IMR-90 (cell line): ENCODE results near the gene PODXL2. TPM values are rescaled to one million over a fixed set of nuclear protein-coding genes. Genes with fewer than 3 reads are reported as not detected.

Experiments
- ATAC-seq: fragments of 200-7000 bp; cut with Tn5 transposase; 2 replicates; pipeline ENCODE4 v1.9.1; 2020; ENCODE audit warnings: low read depth, mild to moderate bottlenecking, moderate library complexity
- BruUV-seq: library from RNA; stranded (reverse); fragments of 400-500 nt; replicated peaks from 2 replicates; lab custom pipeline; 2021; lab: Mats Ljungman, UMichigan
- CTCF ChIA-PET: fragments of 300-600 bp; formaldehyde crosslinking; extraction: SDS; loops from one replicate; lab custom pipeline; 2021; ENCODE audit warnings: antibody characterized with exemption; lab: Yijun Ruan, JAX
- POLR2A ChIA-PET: fragments of 300-600 bp; sonication (Branson Sonifier 250); formaldehyde crosslinking; loops from one replicate; lab custom pipeline; 2022; ENCODE audit warnings: antibody characterized with exemption; ENCODE audit not compliant: unreplicated experiment; lab: Charles Lee
- DNase-seq: peaks from one replicate; pipeline ENCODE4 v3.0.0; 2013
- H2AFZ ChIP-seq: replicated peaks from 2 replicates; pipeline ENCODE3; 2013; ENCODE audit warnings: low read length, mild to moderate bottlenecking; ENCODE audit not compliant: poor library complexity
- H2AK5ac ChIP-seq: 2 replicates; pipeline ENCODE4 v1.6.1; 2013; ENCODE audit warnings: low read depth, low read length, inconsistent platforms
- H2AK9ac ChIP-seq: replicated peaks from 2 replicates; pipeline ENCODE3; 2013; ENCODE audit warnings: mild to moderate bottlenecking, low read depth, low read length, moderate library complexity; ENCODE audit not compliant: poor library complexity
- H2BK120ac ChIP-seq: 2 replicates; pipeline ENCODE4 v1.6.1; 2013; ENCODE audit warnings: low read depth, low read length, inconsistent platforms
- H2BK15ac ChIP-seq: 3 replicates; pipeline ENCODE4 v1.6.1; 2013; ENCODE audit warnings: low read depth, low read length, inconsistent platforms
- H2BK20ac ChIP-seq: 2 replicates; pipeline ENCODE4 v1.6.1; 2013; ENCODE audit warnings: low read depth, mild to moderate bottlenecking, inconsistent platforms, low read length, moderate library complexity
- H2BK5ac ChIP-seq: 2 replicates; pipeline ENCODE4 v1.6.1; 2013; ENCODE audit warnings: mild to moderate bottlenecking, low read depth, low read length, inconsistent platforms; ENCODE audit not compliant: poor library complexity, severe bottlenecking
- H3K14ac ChIP-seq: replicated peaks from 2 replicates; pipeline ENCODE4 v1.6.1; 2013; ENCODE audit warnings: low read depth, low read length, inconsistent platforms
- H3K18ac ChIP-seq: 2 replicates; pipeline ENCODE4 v1.6.1; 2013; ENCODE audit warnings: low read depth, low read length, control low read depth
- H3K23ac ChIP-seq: 2 replicates; pipeline ENCODE4 v1.6.1; 2013; ENCODE audit warnings: low read depth, low read length, inconsistent platforms
- H3K27ac ChIP-seq: 2 replicates; pipeline ENCODE4 v1.5.1; 2013; ENCODE audit warnings: mild to moderate bottlenecking, control low read depth, low read length; ENCODE audit not compliant: insufficient read depth
- H3K27me3 ChIP-seq: 2 replicates; pipeline ENCODE4 v1.6.1; 2013; ENCODE audit warnings: low read length; ENCODE audit not compliant: control insufficient read depth, insufficient read depth
- H3K36me3 ChIP-seq: 2 replicates; pipeline ENCODE4 v1.6.1; 2013; ENCODE audit warnings: low read length, mixed read lengths; ENCODE audit not compliant: control insufficient read depth, insufficient read depth
- H3K4ac ChIP-seq: 2 replicates; pipeline ENCODE4 v1.6.1; 2013; ENCODE audit warnings: low read depth, low read length, inconsistent platforms
- H3K4me1 ChIP-seq: 2 replicates; pipeline ENCODE4 v1.6.1; 2013; ENCODE audit warnings: low read length, mixed read lengths; ENCODE audit not compliant: control insufficient read depth, insufficient read depth
- H3K4me2 ChIP-seq: 2 replicates; pipeline ENCODE4 v1.6.1; 2013; ENCODE audit warnings: low read depth, mild to moderate bottlenecking, control low read depth, low read length, moderate library complexity
- H3K4me3 ChIP-seq: 2 replicates; pipeline ENCODE4 v1.5.1; 2013; ENCODE audit warnings: low read depth, mild to moderate bottlenecking, control low read depth, low read length, moderate library complexity; ENCODE audit not compliant: insufficient read depth
- H3K56ac ChIP-seq: 2 replicates; pipeline ENCODE4 v1.6.1; 2013; ENCODE audit warnings: low read length, inconsistent platforms; ENCODE audit not compliant: insufficient read depth; ENCODE audit errors: extremely low read depth
- H3K79me1 ChIP-seq, 2 experiments: 2 replicates each; pipeline ENCODE4 v1.6.1; 2013; ENCODE audit warnings: low read length in 2 of 2, inconsistent platforms in 1 of 2, low read depth in 1 of 2
- H3K9ac ChIP-seq: 2 replicates; pipeline ENCODE4 v1.6.1; 2013; ENCODE audit warnings: low read depth, low read length, control low read depth
- H3K9me1 ChIP-seq: 2 replicates; pipeline ENCODE4 v1.6.1; 2013; ENCODE audit warnings: low read length, inconsistent platforms; ENCODE audit not compliant: insufficient read depth
- H3K9me3 ChIP-seq: 2 replicates; pipeline ENCODE4 v1.6.1; 2013; ENCODE audit warnings: low read length; ENCODE audit not compliant: control insufficient read depth, insufficient read depth
- H4K20me1 ChIP-seq: 2 replicates; pipeline ENCODE4 v1.6.1; 2013; ENCODE audit warnings: low read length, inconsistent platforms; ENCODE audit not compliant: insufficient read depth
- H4K5ac ChIP-seq: 2 replicates; pipeline ENCODE4 v1.6.1; 2013; ENCODE audit warnings: mild to moderate bottlenecking, low read depth, low read length, control low read depth
- H4K8ac ChIP-seq, 2 experiments: 2 replicates each; pipeline ENCODE4 v1.6.1; 2013; ENCODE audit warnings: low read depth in 2 of 2, low read length in 2 of 2, control low read depth in 1 of 2, inconsistent platforms in 1 of 2
- H4K91ac ChIP-seq: 2 replicates; pipeline ENCODE4 v1.6.1; 2013; ENCODE audit warnings: low read depth, low read length, inconsistent platforms; ENCODE audit not compliant: insufficient read depth
- CHD1 ChIP-seq: IDR thresholded peaks from 2 replicates; pipeline ENCODE4 v1.6.1; 2012; ENCODE audit warnings: low read depth, low read length, improper control_type of control experiment
- RCOR1 ChIP-seq: IDR thresholded peaks from 2 replicates; pipeline ENCODE4 v1.6.1; 2012; ENCODE audit warnings: mild to moderate bottlenecking, low read length, improper control_type of control experiment; ENCODE audit not compliant: insufficient replicate concordance
- SMC3 ChIP-seq: fragments of 150-350 bp; IDR thresholded peaks from 2 replicates; pipeline ENCODE4 v1.6.1; 2016; ENCODE audit warnings: low read depth, mild to moderate bottlenecking, antibody characterized with exemption, low read length, moderate library complexity
- WGBS, 2 experiments: methylation state at CpG; one replicate each; pipeline versions ENCODE4 v1.1.5 to v1.1.7; 2013; ENCODE audit warnings: missing lambda C conversion rate in 2 of 2; ENCODE audit not compliant: insufficient read length in 1 of 2; ENCODE audit errors: extremely low coverage in 2 of 2; 5-methylcytosine and 5-hydroxymethylcytosine counted together
- dilution Hi-C: fragments of 300-500 bp; cut with HindIII; formaldehyde crosslinking; loops from one replicate; pipeline ENCODE4 v1.14.3; 2018; ENCODE audit warnings: low sequenced_read_pairs; ENCODE audit not compliant: unreplicated experiment
- in situ Hi-C: fragments of 300-500 bp; cut with MboI; formaldehyde crosslinking; loops from 3 replicates; pipeline ENCODE4 v1.14.3; 2019; ENCODE audit warnings: low sequenced_read_pairs, inconsistent platforms, mixed read lengths
- intact Hi-C: fragments of 100-400 bp; cut with micrococcal nuclease; formaldehyde crosslinking; loops from 2 replicates; pipeline ENCODE4 v1.10.0; 2022
- polyA plus RNA-seq, 3 experiments: library from polyadenylated mRNA; depleted of rRNA; stranded (reverse); fragments of >200 nt; gene quantifications; 2 replicates each; pipeline ENCODE4 v1.2.3, GENCODE V29; 2012; ENCODE audit warnings: low replicate concordance in 1 of 3
- total RNA-seq: library from RNA; depleted of rRNA; stranded (reverse); fragments of >200 nt; gene quantifications from 2 replicates; pipeline ENCODE4 v1.2.3, GENCODE V29; 2012

PODXL2 gene
- total and polyA plus RNA-seq, 2 of the 4 experiments (the other 2 are of a cell fraction), result 1.6 to 5.4 TPM

- no peak overlapping the region for H4K91ac ChIP-seq
- H3K4me1 ChIP-seq, result peaks cover 3% of the 10 kb centered on the region; the same call in 1 of the 2 replicates
- no peak overlapping the region for H3K56ac ChIP-seq
- DNase-seq (peak; percentile 9), ATAC-seq (no peak)
- peaks cover 31% of the 10 kb centered on the region for H3K27me3 ChIP-seq
- H3K79me1 ChIP-seq, result no peaks in the 10 kb centered on the region
- ChIA-PET POLR2A (no interaction called here), CTCF (no interaction called here)
- TF ChIP-seq RCOR1 (no peak), SMC3 (no peak), CHD1 (no peak)
- intact Hi-C loops (no loop called here), in situ Hi-C loops (no loop called here), dilution Hi-C loops (no loop called here)
- no TSS peak for BruUV-seq
- no peak overlapping the region for H2AFZ ChIP-seq
- peaks cover 8% of the 10 kb centered on the region for H3K9me1 ChIP-seq
- no peak overlapping the region for H4K5ac ChIP-seq
- no peak overlapping the region for H2BK5ac ChIP-seq
- H3K23ac ChIP-seq, result no peak overlapping the region
- no peak overlapping the region for H3K27ac ChIP-seq
- H2BK20ac ChIP-seq, result no peak overlapping the region
- H2AK9ac ChIP-seq, result no peak overlapping the region
- H4K20me1 ChIP-seq, result peaks cover 8% of the 10 kb centered on the region; the same call in 1 of the 2 replicates
- H3K18ac ChIP-seq, result no peak overlapping the region
- 0 out of 2 replicates have a peak, but pooled peaks cover 2% of the 10 kb centered on the region for H3K9me3 ChIP-seq
- H3K4me3 ChIP-seq, result no peak overlapping the region
- H3K14ac ChIP-seq, result no peak overlapping the region
- no peak overlapping the region for H3K4me2 ChIP-seq
- WGBS, 2 experiments, result 50% methylated on average over 1 of the region's 2 CpGs; no CpG with 5 or more reads in 1 of the 2 experiments
- no peak overlapping the region for H3K4ac ChIP-seq
- no peak overlapping the region for H2BK15ac ChIP-seq
- no peak overlapping the region for H4K8ac ChIP-seq
- no peak overlapping the region for H2BK120ac ChIP-seq
- H3K9ac ChIP-seq, result no peak overlapping the region
- H3K36me3 ChIP-seq, result peaks cover 8% of the 10 kb centered on the region
- H2AK5ac ChIP-seq, result no peak overlapping the region
These were observed 3.2 kb upstream of the PODXL2 start for GRCh38 chr3:127625821-127626220.
